Activated CD4-positive, alpha-beta T cell treated with anti-CD3 and anti-CD28 coated beads for 36 hours (primary cell): Measurements from ENCODE around the gene HCK. TPM values are rescaled to one million over a fixed set of nuclear protein-coding genes. Genes with fewer than 3 reads are reported as not detected.
A peak's percentile ranks its signal among the peaks of the same experiment; 100 is the strongest.
"Not testable (repeated sequence)": the region's sequence is repeated elsewhere in the genome, so short reads cannot be mapped to it uniquely, and the experiment has no call there.

Experiments used
- ATAC-seq: fragments of 200-7000 bp; cut with Tn5 transposase; one replicate; pipeline ENCODE4 v1.10.0; 2021; ENCODE audit warnings: mild to moderate bottlenecking, moderate library complexity
- CTCF ChIA-PET: fragments of 350-600 bp; sonication (Branson Sonifier 250); formaldehyde crosslinking; loops from one replicate; lab custom pipeline; 2021; ENCODE audit warnings: antibody characterized with exemption; lab: Charles Lee
- POLR2A ChIA-PET: fragments of 350-600 bp; sonication (Branson Sonifier 250); formaldehyde crosslinking; loops from one replicate; lab custom pipeline; 2021; ENCODE audit warnings: antibody characterized with exemption, inconsistent platforms; lab: Charles Lee
- DNase-seq: peaks from one replicate; pipeline ENCODE4 v3.0.0-alpha.2; 2020
- H3K27ac Mint-ChIP-seq: one replicate; pipeline ENCODE4 v1.8.0; 2021; ENCODE audit warnings: mixed read lengths
- H3K27me3 Mint-ChIP-seq: one replicate; pipeline ENCODE4 v1.8.0; 2021; ENCODE audit warnings: mixed read lengths
- H3K36me3 Mint-ChIP-seq: one replicate; pipeline ENCODE4 v1.8.0; 2021; ENCODE audit warnings: low read depth, mixed read lengths
- H3K4me1 Mint-ChIP-seq: one replicate; pipeline ENCODE4 v1.8.0; 2021; ENCODE audit warnings: mixed read lengths
- H3K4me3 Mint-ChIP-seq: one replicate; pipeline ENCODE4 v1.8.0; 2021; ENCODE audit warnings: mild to moderate bottlenecking, moderate library complexity, mixed read lengths
- H3K9me3 Mint-ChIP-seq: one replicate; pipeline ENCODE4 v1.8.0; 2021; ENCODE audit warnings: low read depth, mixed read lengths
- intact Hi-C, 2 experiments: fragments of 100-400 bp; cut with DNase I in 1 of 2; cut with micrococcal nuclease in 1 of 2; formaldehyde crosslinking; loops; one replicate each; pipeline versions ENCODE4 v1.14.2 to v1.15.1; 2022 to 2024; cut with DNase I, micrococcal nuclease
- total RNA-seq, 2 experiments: library from RNA; stranded (reverse); gene quantifications; one replicate each; pipeline ENCODE4 v1.2.3, GENCODE V29; 2021

Gene HCK
- total RNA-seq, 2 experiments from 2014 or later: not detected

GRCh38 chr20:32031007-32031958 lies 20.8 kb upstream of the HCK start:
- Mint-ChIP-seq H3K27me3 (peaks cover 23% of the 10 kb centered on the region), H3K27ac (no peak overlapping the region), H3K36me3 (no peaks in the 10 kb centered on the region), H3K9me3 (no peaks in the 10 kb centered on the region), H3K4me1 (no peaks in the 10 kb centered on the region), H3K4me3 (no peak overlapping the region)
- ChIA-PET CTCF (interaction anchor here (0.5 to 5.0 kb wide), 38 partner anchors 11 to 503 kb away, joined by 3 to 32 read pairs (median 4); partner anchors contain the start of genes PDRG1 and TM9SF4), POLR2A (interaction anchor here (0.6 to 0.7 kb wide), 2 partner anchors 79 to 410 kb away, joined by 3 to 4 read pairs; partner anchors contain the start of gene PDRG1)
- DNase-seq (peak; percentile 75), ATAC-seq (peak; percentile 79)
- intact Hi-C loops: loop anchor here (1.0 to 10.0 kb wide), 6 partner anchors 61 to 624 kb away; no protein-coding TSS in a partner anchor

GRCh38 chr20:32033316-32033715 lies 18.7 kb upstream of the HCK start:
- ATAC-seq (no peak), DNase-seq (no peak)
- intact Hi-C loops: loop anchor here (5.0 to 10.0 kb wide), 2 partner anchors 181 to 621 kb away; no protein-coding TSS in a partner anchor
- ChIA-PET POLR2A (no interaction called here), CTCF (interaction anchor here (1.0 to 5.0 kb wide), 3 partner anchors 13 to 182 kb away, joined by 4 to 32 read pairs (median 26); no protein-coding TSS in a partner anchor)
- Mint-ChIP-seq H3K4me1 (no peaks in the 10 kb centered on the region), H3K27me3 (peaks cover 29% of the 10 kb centered on the region), H3K36me3 (no peaks in the 10 kb centered on the region), H3K9me3 (no peaks in the 10 kb centered on the region), H3K4me3 (no peak overlapping the region), H3K27ac (no peak overlapping the region)

GRCh38 chr20:32033721-32034120 lies 18.3 kb upstream of the HCK start:
- intact Hi-C loops: loop anchor here (5.0 to 10.0 kb wide), 2 partner anchors 181 to 621 kb away; no protein-coding TSS in a partner anchor
- H3K36me3 Mint-ChIP-seq, H3K9me3 Mint-ChIP-seq, POLR2A ChIA-PET, H3K4me1 Mint-ChIP-seq, H3K4me3 Mint-ChIP-seq, ATAC-seq, H3K27ac Mint-ChIP-seq, DNase-seq: not testable (repeated sequence)
- CTCF ChIA-PET: interaction anchor here (1.0 to 5.0 kb wide), 3 partner anchors 14 to 183 kb away, joined by 4 to 32 read pairs (median 26); no protein-coding TSS in a partner anchor
- H3K27me3 Mint-ChIP-seq: peaks cover 29% of the 10 kb centered on the region

GRCh38 chr20:32034581-32035425 lies 17.2 kb upstream of the HCK start:
- ChIA-PET CTCF (interaction anchor here (0.6 to 1.7 kb wide), 6 partner anchors 9 to 212 kb away, joined by 3 to 8 read pairs (median 3); no protein-coding TSS in a partner anchor), POLR2A (no interaction called here)
- Mint-ChIP-seq H3K4me3 (no peak overlapping the region), H3K27ac (no peak overlapping the region), H3K9me3 (no peaks in the 10 kb centered on the region), H3K27me3 (peaks cover 29% of the 10 kb centered on the region), H3K4me1 (no peaks in the 10 kb centered on the region), H3K36me3 (no peaks in the 10 kb centered on the region)
- ATAC-seq (no peak), DNase-seq (no peak)
- intact Hi-C loops: loop anchor here (5.0 to 10.0 kb wide), 2 partner anchors 183 to 620 kb away; no protein-coding TSS in a partner anchor

GRCh38 chr20:32035426-32035779 lies 16.6 kb upstream of the HCK start:
- H3K4me3 Mint-ChIP-seq: no peak overlapping the region
- peaks cover 26% of the 10 kb centered on the region for H3K27me3 Mint-ChIP-seq
- H3K36me3 Mint-ChIP-seq: no peaks in the 10 kb centered on the region
- POLR2A ChIA-PET: no interaction called here
- H3K9me3 Mint-ChIP-seq: no peaks in the 10 kb centered on the region
- no peak for ATAC-seq
- CTCF ChIA-PET: interaction anchor here (0.5 to 1.7 kb wide), 6 partner anchors 9 to 212 kb away, joined by 3 to 8 read pairs (median 4); no protein-coding TSS in a partner anchor
- H3K4me1 Mint-ChIP-seq: no peaks in the 10 kb centered on the region
- intact Hi-C loops: loop anchor here in 1 of 2 experiments (10.0 kb wide), 1 partner anchor 619 kb away; no protein-coding TSS in a partner anchor
- H3K27ac Mint-ChIP-seq: no peak overlapping the region
- no peak for DNase-seq

- ATAC-seq (no peak), DNase-seq (no peak)
- ChIA-PET CTCF (interaction anchor here (1.4 kb wide), 1 partner anchor 84 kb away, joined by 3 read pairs; no protein-coding TSS in a partner anchor), POLR2A (no interaction called here)
- Mint-ChIP-seq H3K36me3 (no peaks in the 10 kb centered on the region), H3K27me3 (peaks cover 30% of the 10 kb centered on the region), H3K9me3 (no peaks in the 10 kb centered on the region), H3K4me1 (no peaks in the 10 kb centered on the region), H3K4me3 (no peak overlapping the region), H3K27ac (no peak overlapping the region)
- intact Hi-C loops: loop anchor here in 1 of 2 experiments (10.0 kb wide), 1 partner anchor 619 kb away; no protein-coding TSS in a partner anchor
Measured at GRCh38 chr20:32036252-32036651, 15.8 kb upstream of the HCK start.

- ATAC-seq (no peak), DNase-seq (no peak)
- Mint-ChIP-seq H3K4me1 (no peaks in the 10 kb centered on the region), H3K27ac (no peak overlapping the region), H3K27me3 (peaks cover 32% of the 10 kb centered on the region), H3K4me3 (no peak overlapping the region), H3K9me3 (no peaks in the 10 kb centered on the region), H3K36me3 (no peaks in the 10 kb centered on the region)
- intact Hi-C loops: loop anchor here in 1 of 2 experiments (10.0 kb wide), 1 partner anchor 618 kb away; no protein-coding TSS in a partner anchor
- ChIA-PET CTCF (interaction anchor here (1.4 kb wide), 1 partner anchor 84 kb away, joined by 3 read pairs; no protein-coding TSS in a partner anchor), POLR2A (no interaction called here)
Measured at GRCh38 chr20:32036716-32037485, 15.1 kb upstream of the HCK start.

- Mint-ChIP-seq H3K27me3 (peaks cover 28% of the 10 kb centered on the region), H3K36me3 (no peaks in the 10 kb centered on the region), H3K27ac (no peak overlapping the region), H3K4me1 (no peaks in the 10 kb centered on the region), H3K9me3 (no peaks in the 10 kb centered on the region), H3K4me3 (no peak overlapping the region)
- POLR2A ChIA-PET: no interaction called here
- CTCF ChIA-PET: no interaction called here
- DNase-seq (no peak), ATAC-seq (no peak)
- intact Hi-C loops: loop anchor here in 1 of 2 experiments (10.0 kb wide), 1 partner anchor 617 kb away; no protein-coding TSS in a partner anchor
Measured at GRCh38 chr20:32037929-32038328, 14.1 kb upstream of the HCK start.

- Mint-ChIP-seq H3K9me3 (no peaks in the 10 kb centered on the region), H3K36me3 (no peaks in the 10 kb centered on the region), H3K4me3 (no peak overlapping the region), H3K4me1 (no peaks in the 10 kb centered on the region), H3K27ac (no peak overlapping the region), H3K27me3 (peaks cover 27% of the 10 kb centered on the region)
- intact Hi-C loops: no loop called here
- no peak for ATAC-seq
- DNase-seq: no peak
- CTCF ChIA-PET: interaction anchor here (1.1 kb wide), 1 partner anchor 9 kb away, joined by 3 read pairs; no protein-coding TSS in a partner anchor
- POLR2A ChIA-PET: interaction anchor here (0.7 kb wide), 1 partner anchor 11 kb away, joined by 8 read pairs; no protein-coding TSS in a partner anchor
Measured at GRCh38 chr20:32040142-32040953, 11.7 kb upstream of the HCK start.
